HEK293 (cell line): ENCODE results near the gene ST7L.

Experiments used
- CTCF ChIA-PET: fragments of 350-600 bp; formaldehyde crosslinking; extraction: SDS; loops from one replicate; lab custom pipeline; 2021; ENCODE audit warnings: antibody characterized with exemption; lab: Yijun Ruan, JAX
- POLR2A ChIA-PET: fragments of 300-600 bp; formaldehyde crosslinking; extraction: SDS; loops from one replicate; lab custom pipeline; 2020; ENCODE audit warnings: antibody characterized with exemption, inconsistent platforms; lab: Yijun Ruan, JAX
- H3K27ac ChIP-seq: fragments of 200-500 bp; sonication (Bioruptor generic); 2 replicates; pipeline ENCODE4 v1.5.1; 2014; ENCODE audit warnings: low read depth, low read length, control low read depth, inconsistent platforms; ENCODE audit errors: extremely low read depth
- H3K36me3 ChIP-seq, 2 experiments: fragments of 200-500 bp in 1 of 2; sonication (Bioruptor generic) in 1 of 2; 1 replicate in 1 of 2; 2 replicates in 1 of 2; pipeline ENCODE4 v1.5.1; 2014 to 2017; ENCODE audit warnings: inconsistent platforms in 2 of 2, low read length in 2 of 2; ENCODE audit not compliant: control insufficient read depth in 2 of 2, insufficient read depth in 1 of 2
- H3K4me1 ChIP-seq: fragments of 200-500 bp; sonication (Bioruptor generic); 2 replicates; pipeline ENCODE4 v1.5.1; 2014; ENCODE audit warnings: mild to moderate bottlenecking, low read length, inconsistent platforms; ENCODE audit not compliant: control insufficient read depth, insufficient read depth
- H3K4me3 ChIP-seq: 2 replicates; pipeline ENCODE4 v1.5.1; 2011; ENCODE audit warnings: low read depth, mild to moderate bottlenecking, control low read depth, low read length, moderate library complexity
- H3K9me3 ChIP-seq: fragments of 200-500 bp; sonication (Bioruptor generic); 2 replicates; pipeline ENCODE4 v1.5.1; 2014; ENCODE audit warnings: low read depth, low read length, inconsistent platforms; ENCODE audit not compliant: control insufficient read depth, insufficient read depth
- FEZF1 ChIP-seq: fragments of 450-650 bp; formaldehyde crosslinking; IDR thresholded peaks from 2 replicates; pipeline ENCODE4 v1.5.1; 2016; ENCODE audit warnings: missing biosample characterization, missing genetic modification characterization
- GLI2 ChIP-seq: fragments of 450-650 bp; formaldehyde crosslinking; IDR thresholded peaks from 2 replicates; pipeline ENCODE4; 2017; ENCODE audit warnings: missing biosample characterization, missing genetic modification characterization, low read depth, borderline replicate concordance
- HOXD13 ChIP-seq: sonication (generic); formaldehyde crosslinking; IDR thresholded peaks from 2 replicates; pipeline ENCODE4 v1.8.0; 2022; ENCODE audit warnings: missing genetic modification reagents, borderline replicate concordance
- IKZF3 ChIP-seq: fragments of 450-650 bp; IDR thresholded peaks from 2 replicates; pipeline ENCODE4 v1.5.0; 2018; ENCODE audit warnings: missing biosample characterization, mild to moderate bottlenecking, missing genetic modification characterization, moderate library complexity
- OSR2 ChIP-seq: fragments of 450-650 bp; formaldehyde crosslinking; IDR thresholded peaks from 2 replicates; pipeline ENCODE4 v1.5.1; 2016; ENCODE audit warnings: missing biosample characterization, missing genetic modification characterization
- OVOL3 ChIP-seq: fragments of 450-650 bp; formaldehyde crosslinking; IDR thresholded peaks from 2 replicates; pipeline ENCODE4 v1.5.1; 2016; ENCODE audit warnings: missing biosample characterization, missing genetic modification characterization
- SALL2 ChIP-seq: fragments of 450-650 bp; formaldehyde crosslinking; IDR thresholded peaks from 2 replicates; pipeline ENCODE4 v1.5.0; 2017; ENCODE audit warnings: missing biosample characterization, mild to moderate bottlenecking, missing genetic modification characterization, borderline replicate concordance
- SETDB1 ChIP-seq: IDR thresholded peaks from one replicate; pipeline ENCODE4 v1.6.1; 2017; ENCODE audit warnings: mild to moderate bottlenecking, low read length, moderate library complexity, mixed read lengths; ENCODE audit not compliant: insufficient read length
- SP7 ChIP-seq: fragments of 450-650 bp; formaldehyde crosslinking; IDR thresholded peaks from 2 replicates; pipeline ENCODE4 v1.5.1; 2016; ENCODE audit warnings: missing biosample characterization, missing genetic modification characterization
- WT1 ChIP-seq: fragments of 450-650 bp; formaldehyde crosslinking; IDR thresholded peaks from 2 replicates; pipeline ENCODE4 v1.5.1; 2016; ENCODE audit warnings: missing biosample characterization, missing genetic modification characterization
- ZFP3 ChIP-seq: fragments of 450-650 bp; formaldehyde crosslinking; IDR thresholded peaks from 2 replicates; pipeline ENCODE4 v1.5.1; 2016; ENCODE audit warnings: low read depth, missing biosample characterization, missing genetic modification characterization
- ZNF19 ChIP-seq: fragments of 450-650 bp; formaldehyde crosslinking; IDR thresholded peaks from 2 replicates; pipeline ENCODE4; 2016; ENCODE audit warnings: missing biosample characterization, missing genetic modification characterization, low read depth
- ZNF239 ChIP-seq: fragments of 450-650 bp; formaldehyde crosslinking; IDR thresholded peaks from 2 replicates; pipeline ENCODE4 v1.5.1; 2016; ENCODE audit warnings: missing biosample characterization, missing genetic modification characterization
- ZNF610 ChIP-seq: fragments of 450-650 bp; formaldehyde crosslinking; IDR thresholded peaks from 2 replicates; pipeline ENCODE4 v1.5.1; 2016; ENCODE audit warnings: missing biosample characterization, missing genetic modification characterization, borderline replicate concordance
- ZNF654 ChIP-seq: fragments of 450-650 bp; formaldehyde crosslinking; IDR thresholded peaks from 2 replicates; pipeline ENCODE4 v1.5.1; 2016; ENCODE audit warnings: low read depth, missing biosample characterization, missing genetic modification characterization
- ZNF785 ChIP-seq: fragments of 450-650 bp; formaldehyde crosslinking; IDR thresholded peaks from 2 replicates; pipeline ENCODE4 v1.5.1; 2016; ENCODE audit warnings: missing biosample characterization, missing genetic modification characterization
- ZNF830 ChIP-seq: fragments of 450-650 bp; IDR thresholded peaks from 2 replicates; pipeline ENCODE4 v1.5.0; 2018; ENCODE audit warnings: missing biosample characterization, missing genetic modification characterization, low read depth, mild to moderate bottlenecking, moderate library complexity
- TF ChIP-seq, protein P1 (sequence below): fragments of 450-650 bp; formaldehyde crosslinking; IDR thresholded peaks from 2 replicates; pipeline ENCODE4 v1.5.1; 2016; ENCODE audit warnings: missing biosample characterization, missing genetic modification characterization
- TF ChIP-seq, protein P2 (sequence below): fragments of 450-650 bp; formaldehyde crosslinking; IDR thresholded peaks from 2 replicates; pipeline ENCODE4 v1.5.1; 2016; ENCODE audit warnings: missing biosample characterization, missing genetic modification characterization, low read depth
- TF ChIP-seq, protein P3 (sequence below): fragments of 450-650 bp; formaldehyde crosslinking; IDR thresholded peaks from 2 replicates; pipeline ENCODE4 v1.5.1; 2017; ENCODE audit warnings: missing biosample characterization, missing genetic modification characterization
- TF ChIP-seq, protein P4 (sequence below): fragments of 450-650 bp; formaldehyde crosslinking; IDR thresholded peaks from 2 replicates; pipeline ENCODE4 v1.5.1; 2016; ENCODE audit warnings: missing biosample characterization, missing genetic modification characterization

ST7L gene

DNA sequence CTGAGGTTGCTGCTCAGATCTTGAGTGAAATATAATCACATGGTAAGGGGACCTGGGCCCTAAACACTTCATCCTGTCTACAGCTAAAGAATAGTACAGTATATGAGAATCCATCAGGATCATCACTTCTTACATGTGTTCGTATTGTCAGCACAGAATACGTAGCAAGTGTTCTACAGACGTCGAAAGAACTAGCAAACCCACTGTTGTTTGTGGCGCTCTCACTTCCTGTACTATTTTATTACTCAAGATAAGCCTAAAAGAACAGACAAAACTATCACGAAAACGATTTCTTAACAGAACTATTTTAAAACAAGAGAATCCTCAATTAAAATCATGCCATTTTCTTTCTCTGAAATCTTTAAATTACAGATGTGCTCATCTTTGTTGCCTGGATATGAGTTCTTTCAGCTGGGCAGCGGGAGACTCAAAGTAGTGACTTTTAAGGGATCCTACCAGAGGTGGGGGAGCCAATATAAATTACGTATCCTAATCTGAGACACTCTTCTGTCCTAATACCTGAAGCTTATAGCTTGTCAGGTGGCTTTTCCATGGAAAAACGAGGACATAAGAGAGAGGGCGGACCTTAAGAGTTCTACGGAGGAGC, 724 bp downstream of the ST7L start:
- CTCF ChIA-PET = interaction anchor here (1.0 to 4.4 kb wide), 5 partner anchors 90 to 227 kb away, joined by 3 to 27 read pairs (median 3); partner anchors contain the start of gene PPM1J
- peak overlapping the region; percentile 99 for H3K4me3 ChIP-seq

DNA sequence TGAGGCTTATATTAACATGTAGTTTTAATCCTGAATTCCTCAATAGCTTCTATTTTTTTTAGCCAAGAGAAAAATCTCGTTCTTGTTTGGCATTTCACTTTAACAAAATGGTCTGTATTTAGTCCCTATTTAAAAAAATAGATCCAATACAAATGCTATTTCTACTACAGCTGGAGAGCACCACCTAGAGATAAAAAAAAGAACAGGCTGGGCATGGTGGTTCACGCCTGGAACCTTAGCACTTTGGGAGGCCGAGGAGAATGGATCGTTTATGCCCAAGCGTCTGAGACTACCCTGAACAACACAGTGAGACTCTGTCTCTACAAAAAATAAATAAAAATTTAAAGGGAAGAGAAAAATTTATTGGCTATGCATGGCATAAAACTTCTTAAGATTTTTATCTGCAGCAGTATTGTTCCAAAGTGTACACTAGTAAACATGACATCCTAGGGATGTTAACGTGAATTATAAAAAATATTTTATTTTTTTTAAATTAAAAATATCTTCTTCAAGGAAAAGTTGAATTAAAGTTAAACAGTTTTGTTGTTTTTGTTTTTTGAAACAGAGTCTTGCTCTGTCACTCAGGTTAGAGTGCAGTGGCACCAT, 4.4 kb downstream of the ST7L start:
- Histone ChIP-seq H3K36me3 (peaks cover 51 to 58% of the 10 kb centered on the region in 2 experiments), H3K4me3 (no peak overlapping the region), H3K9me3 (no peaks in the 10 kb centered on the region), H3K27ac (no peak overlapping the region), H3K4me1 (no peaks in the 10 kb centered on the region)
- ChIA-PET POLR2A (no interaction called here), CTCF (interaction anchor here (0.5 to 2.9 kb wide), 33 partner anchors 11 to 1673 kb away, joined by 3 to 60 read pairs (median 3); no protein-coding TSS in a partner anchor)
- TF ChIP-seq, protein P1, sequence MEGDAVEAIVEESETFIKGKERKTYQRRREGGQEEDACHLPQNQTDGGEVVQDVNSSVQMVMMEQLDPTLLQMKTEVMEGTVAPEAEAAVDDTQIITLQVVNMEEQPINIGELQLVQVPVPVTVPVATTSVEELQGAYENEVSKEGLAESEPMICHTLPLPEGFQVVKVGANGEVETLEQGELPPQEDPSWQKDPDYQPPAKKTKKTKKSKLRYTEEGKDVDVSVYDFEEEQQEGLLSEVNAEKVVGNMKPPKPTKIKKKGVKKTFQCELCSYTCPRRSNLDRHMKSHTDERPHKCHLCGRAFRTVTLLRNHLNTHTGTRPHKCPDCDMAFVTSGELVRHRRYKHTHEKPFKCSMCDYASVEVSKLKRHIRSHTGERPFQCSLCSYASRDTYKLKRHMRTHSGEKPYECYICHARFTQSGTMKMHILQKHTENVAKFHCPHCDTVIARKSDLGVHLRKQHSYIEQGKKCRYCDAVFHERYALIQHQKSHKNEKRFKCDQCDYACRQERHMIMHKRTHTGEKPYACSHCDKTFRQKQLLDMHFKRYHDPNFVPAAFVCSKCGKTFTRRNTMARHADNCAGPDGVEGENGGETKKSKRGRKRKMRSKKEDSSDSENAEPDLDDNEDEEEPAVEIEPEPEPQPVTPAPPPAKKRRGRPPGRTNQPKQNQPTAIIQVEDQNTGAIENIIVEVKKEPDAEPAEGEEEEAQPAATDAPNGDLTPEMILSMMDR (tag by site-specific recombination) = peak; percentile 48
- TF ChIP-seq, protein P2, sequence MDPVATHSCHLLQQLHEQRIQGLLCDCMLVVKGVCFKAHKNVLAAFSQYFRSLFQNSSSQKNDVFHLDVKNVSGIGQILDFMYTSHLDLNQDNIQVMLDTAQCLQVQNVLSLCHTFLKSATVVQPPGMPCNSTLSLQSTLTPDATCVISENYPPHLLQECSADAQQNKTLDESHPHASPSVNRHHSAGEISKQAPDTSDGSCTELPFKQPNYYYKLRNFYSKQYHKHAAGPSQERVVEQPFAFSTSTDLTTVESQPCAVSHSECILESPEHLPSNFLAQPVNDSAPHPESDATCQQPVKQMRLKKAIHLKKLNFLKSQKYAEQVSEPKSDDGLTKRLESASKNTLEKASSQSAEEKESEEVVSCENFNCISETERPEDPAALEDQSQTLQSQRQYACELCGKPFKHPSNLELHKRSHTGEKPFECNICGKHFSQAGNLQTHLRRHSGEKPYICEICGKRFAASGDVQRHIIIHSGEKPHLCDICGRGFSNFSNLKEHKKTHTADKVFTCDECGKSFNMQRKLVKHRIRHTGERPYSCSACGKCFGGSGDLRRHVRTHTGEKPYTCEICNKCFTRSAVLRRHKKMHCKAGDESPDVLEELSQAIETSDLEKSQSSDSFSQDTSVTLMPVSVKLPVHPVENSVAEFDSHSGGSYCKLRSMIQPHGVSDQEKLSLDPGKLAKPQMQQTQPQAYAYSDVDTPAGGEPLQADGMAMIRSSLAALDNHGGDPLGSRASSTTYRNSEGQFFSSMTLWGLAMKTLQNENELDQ (tag by site-specific recombination) = no peak
- TF ChIP-seq SP7 (tag by site-specific recombination) = no peak
- TF ChIP-seq ZNF654 (tag by site-specific recombination) = peak; percentile 51

More for the DNA sequence above, 724 bp downstream of the ST7L start:
- H3K4me1 ChIP-seq = no peaks in the 10 kb centered on the region
- H3K9me3 ChIP-seq = no peaks in the 10 kb centered on the region
- TF ChIP-seq SALL2 (tag by site-specific recombination) (no peak), ZNF19 (tag by site-specific recombination) (no peak), ZNF239 (no peak), OSR2 (tag by site-specific recombination) (no peak), IKZF3 (tag by site-specific recombination) (0 out of 2 replicates have a peak, but pooled peaks have one; percentile 11), WT1 (tag by site-specific recombination) (no peak), ZNF830 (tag by site-specific recombination) (no peak)
- TF ChIP-seq, protein P3, sequence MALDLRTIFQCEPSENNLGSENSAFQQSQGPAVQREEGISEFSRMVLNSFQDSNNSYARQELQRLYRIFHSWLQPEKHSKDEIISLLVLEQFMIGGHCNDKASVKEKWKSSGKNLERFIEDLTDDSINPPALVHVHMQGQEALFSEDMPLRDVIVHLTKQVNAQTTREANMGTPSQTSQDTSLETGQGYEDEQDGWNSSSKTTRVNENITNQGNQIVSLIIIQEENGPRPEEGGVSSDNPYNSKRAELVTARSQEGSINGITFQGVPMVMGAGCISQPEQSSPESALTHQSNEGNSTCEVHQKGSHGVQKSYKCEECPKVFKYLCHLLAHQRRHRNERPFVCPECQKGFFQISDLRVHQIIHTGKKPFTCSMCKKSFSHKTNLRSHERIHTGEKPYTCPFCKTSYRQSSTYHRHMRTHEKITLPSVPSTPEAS (tag by site-specific recombination) = no peak
- H3K36me3 ChIP-seq = peaks cover 24 to 25% of the 10 kb centered on the region in 2 experiments
- H3K27ac ChIP-seq = peak overlapping the region; percentile 94
- POLR2A ChIA-PET = interaction anchor here (1.0 to 3.2 kb wide), 12 partner anchors 7 to 227 kb away, joined by 3 to 22 read pairs (median 6); partner anchors contain the start of genes MOV10, PPM1J and RHOC

DNA sequence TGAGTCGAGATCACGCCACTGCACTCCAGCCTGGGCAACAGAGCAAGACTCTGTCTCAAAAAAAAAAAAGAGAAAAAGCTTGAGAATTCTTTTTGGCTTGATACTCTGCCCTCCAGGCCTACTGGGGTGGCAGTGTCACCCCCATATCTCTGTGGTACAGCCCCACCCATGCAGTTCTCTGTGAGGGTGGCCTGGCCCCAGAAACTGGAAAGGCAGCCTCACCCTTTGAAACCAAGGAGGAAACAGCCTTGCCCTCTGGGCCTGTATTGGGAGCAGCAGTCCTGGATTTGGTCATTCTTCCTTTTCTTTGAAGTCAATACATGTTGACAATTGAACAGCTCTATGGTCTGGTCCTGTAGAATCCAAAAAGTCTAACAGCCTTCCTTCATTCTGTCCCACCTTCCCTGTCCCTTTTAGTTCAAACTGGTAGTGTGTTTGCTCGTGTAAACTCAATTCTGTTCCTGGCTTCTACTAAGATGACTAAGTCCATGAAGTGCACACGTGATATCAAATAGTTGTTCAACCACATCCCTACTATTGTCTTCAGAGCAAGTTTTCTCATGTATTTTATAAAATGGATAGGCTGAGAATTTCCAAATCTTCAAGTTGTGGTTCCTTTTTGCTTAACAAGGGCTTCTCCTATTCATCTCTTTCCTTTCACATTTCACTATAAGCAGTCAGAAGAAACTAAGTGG, 13.2 kb downstream of the ST7L start:
- Histone ChIP-seq H3K4me1 (no peaks in the 10 kb centered on the region), H3K27ac (no peak overlapping the region), H3K9me3 (no peaks in the 10 kb centered on the region), H3K4me3 (no peak overlapping the region), H3K36me3 (peaks cover 36 to 74% of the 10 kb centered on the region in 2 experiments)
- POLR2A ChIA-PET = no interaction called here
- CTCF ChIA-PET = interaction anchor here (0.5 to 1.0 kb wide), 2 partner anchors 12 to 104 kb away, joined by 3 read pairs; no protein-coding TSS in a partner anchor
- TF ChIP-seq FEZF1 (tag by site-specific recombination) (no peak), IKZF3 (tag by site-specific recombination) (no peak), GLI2 (tag by site-specific recombination) (no peak), OVOL3 (tag by site-specific recombination) (no peak), ZNF785 (tag by site-specific recombination) (no peak), ZFP3 (tag by site-specific recombination) (no peak), SETDB1 (no peak), ZNF610 (tag by site-specific recombination) (no peak), HOXD13 (CRISPR knock-in tag) (no peak)
- TF ChIP-seq, protein P4, sequence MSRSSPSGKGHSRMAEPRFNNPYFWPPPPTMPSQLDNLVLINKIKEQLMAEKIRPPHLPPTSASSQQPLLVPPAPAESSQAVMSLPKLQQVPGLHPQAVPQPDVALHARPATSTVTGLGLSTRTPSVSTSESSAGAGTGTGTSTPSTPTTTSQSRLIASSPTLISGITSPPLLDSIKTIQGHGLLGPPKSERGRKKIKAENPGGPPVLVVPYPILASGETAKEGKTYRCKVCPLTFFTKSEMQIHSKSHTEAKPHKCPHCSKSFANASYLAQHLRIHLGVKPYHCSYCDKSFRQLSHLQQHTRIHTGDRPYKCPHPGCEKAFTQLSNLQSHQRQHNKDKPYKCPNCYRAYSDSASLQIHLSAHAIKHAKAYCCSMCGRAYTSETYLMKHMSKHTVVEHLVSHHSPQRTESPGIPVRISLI (tag by site-specific recombination) = no peak
